Heart right ventricle (tissue), 16 donors: ENCODE measurements around the gene MLIP. TPM values are rescaled to one million over a fixed set of nuclear protein-coding genes. Genes with fewer than 3 reads are reported as not detected.

Source experiments
- ATAC-seq, 8 donors: fragments of 200-7000 bp; cut with Tn5 transposase; one replicate each; pipeline ENCODE4 v1.9.1; 2020; ENCODE audit warnings: mild to moderate bottlenecking in 8 of 8, moderate library complexity in 8 of 8, moderate number of reproducible peaks in 1 of 8
- DNase-seq, 2 donors: peaks; one replicate each; pipeline ENCODE4 v3.0.0-alpha.2; 2020
- H3K27ac ChIP-seq, 10 donors: fragments of 200-600 bp; sonication (generic) in 2 of 10; one replicate each; pipeline versions ENCODE4 v1.5.0 to v1.8.0; 2020 to 2022; ENCODE audit warnings: mild to moderate bottlenecking in 3 of 10
- H3K27me3 ChIP-seq, 7 donors: fragments of 200-600 bp; one replicate each; pipeline ENCODE4 v1.8.0; 2021 to 2022; ENCODE audit warnings: mild to moderate bottlenecking in 2 of 7
- H3K36me3 ChIP-seq, 9 donors: fragments of 200-600 bp; sonication (generic) in 1 of 9; one replicate each; pipeline versions ENCODE4 v1.5.0 to v1.8.0; 2020 to 2022; ENCODE audit warnings: mild to moderate bottlenecking in 2 of 9
- H3K4me1 ChIP-seq, 9 donors: fragments of 200-600 bp; sonication (generic) in 1 of 9; one replicate each; pipeline versions ENCODE4 v1.5.0 to v1.8.0; 2020 to 2022; ENCODE audit warnings: mild to moderate bottlenecking in 4 of 9
- H3K4me3 ChIP-seq, 10 donors: fragments of 200-600 bp; sonication (generic) in 2 of 10; one replicate each; pipeline versions ENCODE4 v1.5.0 to v1.8.0; 2020 to 2022; ENCODE audit warnings: mild to moderate bottlenecking in 7 of 10, moderate library complexity in 2 of 10
- H3K9me3 ChIP-seq, 11 donors: fragments of 200-600 bp in 10 of 11; sonication (generic) in 2 of 11; one replicate each; pipeline versions ENCODE4 v1.5.0 to v1.8.0; 2013 to 2022; ENCODE audit warnings: mild to moderate bottlenecking in 2 of 11, control low read depth in 1 of 11, moderate library complexity in 1 of 11
- WGBS, 2 donors: extraction: QIAGEN DNeasy Blood & Tissue Kit; methylation state at CpG; one replicate each; pipeline ENCODE4 v1.1.7; 2013; ENCODE audit warnings: inconsistent platforms in 1 of 2; 5-methylcytosine and 5-hydroxymethylcytosine counted together
- intact Hi-C, 10 donors: fragments of 100-400 bp; cut with DNase I; formaldehyde crosslinking; loops; one replicate each; pipeline versions ENCODE4 v1.11.1 to v1.14.2; 2022
- polyA plus RNA-seq, 2 donors: library from polyadenylated mRNA; stranded (reverse); fragments of 200-250 nt; gene quantifications; one replicate each; pipeline ENCODE4 v1.2.3, GENCODE V29; 2013
- total RNA-seq, 10 donors: library from RNA; stranded (reverse); fragmentation: NEBNext Ultra II Directional in 3 of 10; extraction: Animal tissue kit (Norgen Biotek cat#: 25700) in 3 of 10; gene quantifications; one replicate each; pipeline versions ENCODE4 v1.2.1 to v1.2.4, GENCODE V29; 2021 to 2023
- TF ChIP-seq, protein P1 (sequence below), 9 donors: fragments of 200-600 bp; sonication (generic) in 2 of 9; IDR thresholded peaks; one replicate each; pipeline versions ENCODE4 v1.5.0 to v1.8.0; 2021 to 2022; ENCODE audit warnings: antibody characterized with exemption in 9 of 9, mild to moderate bottlenecking in 5 of 9, moderate library complexity in 1 of 9
- donor health status: Arrhythmogenic right ventricular cardiomyopathy.
- donor health status: ischemic (EF 13 %, LVEDD 7.1; RV severe dilation, severe dysfunction).
- donor health status: healthy with polysubstance abuse.
- donor health status: DM: no; HTN: yes; CAD: no.
- donor health status: DM: no; HTN: no; CAD: no.
- donor health status: ischemic (EF 25% LVEDD 6.9; RV normal size, moderate dysfunction).
- donor health status: ischemic (EF 25% LVEDD 5.7; RV mildly dilated, moderate dysfunction).
- donor health status: healthy.
- donor health status: DM: yes; HTN: yes; CAD: no.
- donor health status: Ischemic cardiomyopathy.
- donor health status: ischemic (EF 35%, LVEDD 5.7; RV mildly dilated, moderate dysfunction).
- donor health status: nonischemic (EF 11% LVEDD 7.7; RV severe dilation, severe dysfunction).
- donor health status: DM: yes; HTN: yes; CAD: no.
- donor health status: PGD.
- donor health status: ischemic (EF 29% LVEDD 5.4; RV normal size, mild dysfunction).
- donor health status: nonischemic (EF 23%, LVEDD 6.1; RV moderate dilation, normal function).

Gene MLIP
- total and polyA plus RNA-seq, 12 donors, result 102 to 486 (median 394) TPM

GRCh38 chr6:54099225-54099624, 12.0 kb upstream of the MLIP start:
- TF ChIP-seq, protein P1, sequence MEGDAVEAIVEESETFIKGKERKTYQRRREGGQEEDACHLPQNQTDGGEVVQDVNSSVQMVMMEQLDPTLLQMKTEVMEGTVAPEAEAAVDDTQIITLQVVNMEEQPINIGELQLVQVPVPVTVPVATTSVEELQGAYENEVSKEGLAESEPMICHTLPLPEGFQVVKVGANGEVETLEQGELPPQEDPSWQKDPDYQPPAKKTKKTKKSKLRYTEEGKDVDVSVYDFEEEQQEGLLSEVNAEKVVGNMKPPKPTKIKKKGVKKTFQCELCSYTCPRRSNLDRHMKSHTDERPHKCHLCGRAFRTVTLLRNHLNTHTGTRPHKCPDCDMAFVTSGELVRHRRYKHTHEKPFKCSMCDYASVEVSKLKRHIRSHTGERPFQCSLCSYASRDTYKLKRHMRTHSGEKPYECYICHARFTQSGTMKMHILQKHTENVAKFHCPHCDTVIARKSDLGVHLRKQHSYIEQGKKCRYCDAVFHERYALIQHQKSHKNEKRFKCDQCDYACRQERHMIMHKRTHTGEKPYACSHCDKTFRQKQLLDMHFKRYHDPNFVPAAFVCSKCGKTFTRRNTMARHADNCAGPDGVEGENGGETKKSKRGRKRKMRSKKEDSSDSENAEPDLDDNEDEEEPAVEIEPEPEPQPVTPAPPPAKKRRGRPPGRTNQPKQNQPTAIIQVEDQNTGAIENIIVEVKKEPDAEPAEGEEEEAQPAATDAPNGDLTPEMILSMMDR (IDR thresholded peaks at IDR 0.05), result no peak
- DNase-seq (no peak), ATAC-seq (no peak)
- 77 to 78% methylated on average over 3 of the region's 3 CpGs for WGBS, 2 donors
- Histone ChIP-seq H3K4me1 (peaks cover 3 to 58% (median 23%) of the 10 kb centered on the region in 9 donors), H3K9me3 (no peaks in the 10 kb centered on the region), H3K27me3 (no peaks in the 10 kb centered on the region), H3K4me3 (no peak overlapping the region), H3K27ac (no peak overlapping the region), H3K36me3 (no peaks in the 10 kb centered on the region)
- intact Hi-C loops, result no loop called here

GRCh38 chr6:54100411-54101006, 10.7 kb upstream of the MLIP start:
- no peak for DNase-seq
- Histone ChIP-seq H3K27ac (no peak overlapping the region), H3K36me3 (no peaks in the 10 kb centered on the region), H3K4me3 (no peak overlapping the region), H3K9me3 (no peaks in the 10 kb centered on the region), H3K27me3 (no peaks in the 10 kb centered on the region), H3K4me1 (peaks cover 0 to 58% (median 22%) of the 10 kb centered on the region in 9 donors)
- 45 to 51% methylated on average over 1 of the region's 1 CpG for WGBS, 2 donors
- intact Hi-C loops, result no loop called here
- TF ChIP-seq, protein P1 (IDR thresholded peaks at IDR 0.05), result no peak
- ATAC-seq, result no peak

DNA sequence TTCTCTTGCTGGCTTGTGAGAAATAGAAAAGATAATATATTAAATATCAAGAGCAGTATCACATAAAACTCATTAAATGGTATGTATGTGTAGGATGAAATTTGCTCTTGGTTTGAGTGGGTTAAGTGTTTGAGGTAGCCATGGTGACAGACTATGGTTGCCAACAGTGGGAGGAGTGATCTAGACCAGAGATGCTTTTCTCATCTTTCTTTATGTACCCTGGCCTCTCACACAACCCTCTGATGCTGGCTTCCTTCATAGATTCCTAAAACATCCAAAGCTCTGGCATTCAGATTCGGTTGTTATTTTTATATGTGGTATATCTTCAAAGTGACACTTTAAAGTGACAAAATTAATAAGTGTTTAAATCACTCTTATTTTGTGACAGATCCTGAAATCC, 9.0 kb upstream of the MLIP start:
- 14 to 35% methylated on average over 1 of the region's 1 CpG for WGBS, 2 donors
- no peaks in the 10 kb centered on the region for H3K36me3 ChIP-seq
- intact Hi-C loops, result no loop called here
- ATAC-seq (peak in 1 of 8 donors; percentile 30), DNase-seq (no peak)
- H3K9me3 ChIP-seq, result no peaks in the 10 kb centered on the region
- no peaks in the 10 kb centered on the region for H3K27me3 ChIP-seq
- peaks cover 0 to 62% (median 30%) of the 10 kb centered on the region in 9 donors for H3K4me1 ChIP-seq
- H3K27ac ChIP-seq, result no peak overlapping the region
- TF ChIP-seq, protein P1 (IDR thresholded peaks at IDR 0.05), result no peak
- H3K4me3 ChIP-seq, result no peak overlapping the region

GRCh38 chr6:54103497-54103896, 7.7 kb upstream of the MLIP start:
- Histone ChIP-seq H3K9me3 (no peaks in the 10 kb centered on the region), H3K27me3 (no peaks in the 10 kb centered on the region), H3K27ac (peak overlapping the region in 1 of 10 donors; percentile 19), H3K36me3 (no peaks in the 10 kb centered on the region), H3K4me3 (no peak overlapping the region), H3K4me1 (peaks cover 0 to 75% (median 38%) of the 10 kb centered on the region in 9 donors)
- WGBS, 2 donors, result 53 to 61% methylated on average over 3 of the region's 3 CpGs
- no peak for DNase-seq
- no peak for ATAC-seq
- TF ChIP-seq, protein P1 (IDR thresholded peaks at IDR 0.05), result no peak
- intact Hi-C loops, result no loop called here
